HG03175 (cell line): Measurements from ENCODE around the gene RAB40B.
"Not testable (repeated sequence)": the region's sequence is repeated elsewhere in the genome, so short reads cannot be mapped to it uniquely, and the experiment has no call there.

Source experiments
- ATAC-seq: cut with Tn5 transposase; IDR thresholded peaks from one replicate; pipeline ENCODE4 v1.9.1; 2021; ENCODE audit warnings: mild to moderate bottlenecking, moderate library complexity; ENCODE audit not compliant: unreplicated experiment

The RAB40B gene

DNA sequence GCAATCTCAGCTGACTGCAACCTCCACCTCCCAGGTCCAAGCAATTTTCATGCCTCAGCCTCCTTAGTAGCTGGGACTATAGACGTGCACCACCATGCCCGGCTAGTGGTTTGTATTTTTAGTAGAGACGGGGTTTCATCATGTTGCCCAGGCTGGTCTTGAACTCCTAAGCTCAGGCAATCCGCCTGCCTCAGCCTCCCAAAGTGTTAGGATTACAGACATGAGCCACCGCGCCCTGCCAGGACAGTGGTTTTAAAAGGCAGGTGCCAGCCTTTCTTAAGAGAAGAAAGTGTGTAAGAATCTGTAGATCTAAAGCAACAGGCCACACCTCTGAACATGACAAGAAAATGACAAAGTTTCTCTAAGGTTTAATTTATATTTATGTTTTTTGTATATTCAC lies 43.9 kb downstream of the RAB40B start:
- not testable (repeated sequence) for ATAC-seq

DNA sequence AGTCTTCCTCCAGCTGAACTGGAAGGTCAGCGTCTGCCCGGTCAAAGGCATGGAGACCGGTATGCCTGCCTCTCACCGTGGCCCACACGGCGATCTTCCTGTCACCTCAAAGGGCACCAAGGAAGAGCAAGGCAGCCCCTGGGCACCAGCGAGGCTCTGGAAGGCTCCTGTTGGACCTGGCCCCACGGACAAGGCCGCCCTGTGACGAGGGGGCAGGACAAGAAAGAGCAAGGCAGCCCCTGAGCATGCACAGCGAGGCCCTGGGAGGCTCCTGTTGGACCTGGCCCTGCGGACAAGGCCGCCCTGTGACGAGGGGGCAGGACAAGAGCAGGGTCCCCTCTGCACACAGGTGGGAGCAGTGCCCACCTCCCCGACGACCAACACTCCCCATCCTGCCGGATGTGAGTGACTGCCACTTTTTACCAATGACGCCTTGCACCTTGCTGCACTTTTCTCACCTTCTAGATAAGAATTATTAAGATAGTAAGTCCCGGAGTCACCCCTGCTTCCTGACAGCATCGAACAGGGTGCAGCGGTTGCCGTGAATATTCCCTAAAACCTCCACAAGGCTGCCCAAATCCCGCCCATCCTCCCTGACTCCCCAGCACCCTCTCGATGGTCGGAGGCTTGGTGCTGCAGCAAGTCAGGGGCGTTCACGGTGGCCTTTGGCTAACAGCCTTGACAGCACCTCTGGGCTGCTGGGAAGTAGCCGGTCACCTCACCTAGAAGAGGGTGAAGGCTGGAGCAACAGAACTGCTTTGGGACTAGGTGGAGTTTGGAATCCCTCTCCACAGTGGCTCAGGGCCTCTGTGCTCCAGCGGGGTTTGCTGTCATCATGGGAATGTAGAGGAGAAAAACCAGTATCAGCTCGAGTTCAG lies 44.6 kb downstream of the RAB40B start:
- ATAC-seq, result no peak

DNA sequence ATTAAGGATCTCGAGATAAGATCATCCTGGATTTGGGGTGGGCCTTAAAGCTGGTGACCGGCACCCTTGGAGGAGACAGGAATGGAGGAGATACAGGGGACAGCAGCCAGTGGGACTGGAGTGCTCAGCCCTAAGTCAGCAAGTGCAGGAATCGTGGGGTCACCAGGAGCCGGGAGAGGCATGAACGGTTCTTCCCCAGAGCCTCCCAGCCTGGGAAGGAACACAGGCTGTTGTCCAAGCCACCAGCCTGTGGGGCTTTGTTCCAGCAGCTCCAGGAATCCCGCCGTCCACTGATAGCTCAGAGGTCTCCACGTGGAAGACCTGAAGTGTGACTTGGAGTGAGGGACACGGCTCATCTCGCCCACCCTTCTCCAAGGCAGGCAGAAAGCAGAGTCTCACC lies 47.8 kb downstream of the RAB40B start:
- no peak for ATAC-seq

DNA sequence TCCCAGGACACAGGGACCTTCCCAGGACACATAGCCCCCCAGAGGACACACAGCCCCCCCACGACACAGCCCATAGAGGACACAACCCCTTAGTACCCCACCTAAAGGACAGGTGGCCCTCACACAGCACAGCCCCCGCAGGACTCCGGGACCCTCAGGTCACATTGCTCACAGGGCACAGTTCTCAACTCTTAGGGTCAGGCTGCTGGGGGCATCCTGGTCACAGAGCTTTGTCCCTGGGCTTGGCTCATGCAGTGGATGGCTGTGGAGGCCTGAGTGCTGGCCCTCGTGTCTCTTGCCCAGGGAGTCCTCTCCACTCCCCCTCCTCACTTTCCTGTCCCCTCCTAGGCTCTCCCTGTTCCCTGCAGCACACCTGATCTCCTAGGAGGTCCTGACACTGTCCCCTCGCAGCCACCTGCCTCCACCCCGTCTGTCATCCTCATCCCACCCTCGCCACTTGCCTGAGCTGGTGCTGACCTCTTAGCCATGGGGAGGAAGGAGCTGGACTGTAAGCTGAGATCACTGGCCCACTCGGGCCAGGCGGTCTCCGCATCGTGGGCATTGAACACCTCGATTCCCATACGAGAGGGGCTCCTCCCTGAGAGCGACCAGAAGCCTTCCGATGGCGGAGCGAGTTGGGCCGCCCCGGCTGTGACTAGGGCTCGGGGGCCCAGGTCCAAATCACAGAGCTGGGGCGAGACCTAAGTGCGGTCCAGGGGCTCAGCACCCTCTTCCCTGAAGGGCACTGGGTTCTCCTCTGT lies 48.8 kb downstream of the RAB40B start:
- ATAC-seq, result no peak

DNA sequence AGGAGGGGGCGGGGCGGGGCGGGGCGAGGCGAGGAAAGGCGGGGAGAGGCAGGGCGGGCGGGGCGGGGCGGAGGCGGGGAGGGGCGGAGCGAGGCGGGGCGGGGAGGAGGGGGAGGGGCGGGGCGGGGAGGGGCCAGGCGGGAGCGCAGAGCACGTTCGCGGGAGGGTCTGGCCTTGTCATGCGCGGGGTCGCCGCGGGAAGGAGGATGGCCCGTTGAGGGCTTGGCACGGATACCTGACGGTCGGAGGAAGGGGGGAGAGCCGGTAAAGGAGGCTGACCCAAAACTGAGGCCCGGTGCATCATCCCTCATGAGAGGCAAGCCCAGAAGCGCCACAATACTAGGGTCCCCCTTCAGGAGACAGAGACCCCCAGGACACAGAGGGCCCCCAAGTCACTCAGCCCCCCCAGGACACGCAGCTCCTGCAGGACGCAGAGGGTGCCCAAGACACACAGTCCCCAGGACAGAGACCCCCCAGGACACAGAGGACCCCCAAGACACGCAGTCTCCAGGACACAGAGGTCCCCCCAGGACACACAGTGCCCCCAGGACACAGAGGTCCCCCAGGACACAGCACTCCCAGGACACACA lies 49.7 kb downstream of the RAB40B start:
- ATAC-seq, result no peak

DNA sequence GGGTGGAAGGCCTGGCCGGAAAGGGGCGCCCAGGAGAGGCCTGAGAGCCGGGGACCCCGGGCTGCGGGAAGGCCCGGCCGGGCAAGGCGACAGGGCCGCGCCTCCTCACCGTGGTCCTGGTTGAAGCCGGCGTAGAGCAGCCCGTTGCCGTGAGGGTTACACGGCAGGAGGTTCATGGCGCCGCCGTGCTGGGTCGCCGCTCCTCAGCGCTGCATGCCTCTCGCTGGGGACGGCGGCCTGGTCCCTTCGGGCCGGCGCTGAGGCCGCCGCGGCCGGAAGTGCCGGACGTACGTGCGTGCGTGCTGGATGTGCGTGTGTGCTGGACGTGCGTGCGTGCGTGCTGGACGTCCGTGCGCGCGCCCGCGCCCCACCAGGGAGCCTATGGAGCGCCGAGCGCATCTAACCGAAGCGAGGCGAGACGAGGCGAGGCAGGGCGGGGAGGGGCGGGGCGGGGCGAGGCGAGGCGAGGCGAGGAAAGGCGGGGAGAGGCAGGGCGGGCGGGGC lies 50.3 kb downstream of the RAB40B start, which contains the start of gene WDR45B:
Gene WDR45B (minus strand): TSS at position 280 of the 504 bp plus-strand sequence. CDS start 104 bp downstream, at position 176.
- ATAC-seq, result peak; percentile 92

DNA sequence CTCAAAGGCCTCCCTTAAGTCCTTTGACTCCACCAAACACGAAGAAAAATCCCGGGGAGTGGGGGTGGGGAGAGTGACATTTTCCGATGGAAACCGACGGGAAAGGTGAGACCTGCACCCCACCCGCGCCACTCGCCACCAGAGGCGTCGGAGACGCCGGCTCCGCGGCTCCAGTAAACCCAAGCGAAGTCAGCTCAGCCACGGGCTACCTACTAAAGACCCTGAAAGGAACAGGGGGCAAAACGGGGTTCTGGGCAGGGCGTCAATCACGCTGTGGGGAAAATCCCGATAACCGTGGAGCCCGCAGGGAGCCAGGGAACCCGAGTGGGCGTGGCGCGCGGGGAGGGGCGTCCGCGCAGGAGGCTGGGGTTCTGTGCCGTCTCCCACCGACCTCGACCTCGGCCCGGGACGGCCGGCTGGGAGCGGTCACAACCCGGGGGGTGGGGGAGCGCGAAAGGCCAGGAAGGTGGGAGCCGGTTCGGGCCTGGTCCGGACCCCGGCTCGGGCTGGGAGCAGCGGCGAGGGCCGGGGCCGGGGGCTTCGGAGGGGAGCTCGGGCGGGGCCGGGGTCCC lies 50.8 kb downstream of the RAB40B start:
- peak; percentile 27 for ATAC-seq

DNA sequence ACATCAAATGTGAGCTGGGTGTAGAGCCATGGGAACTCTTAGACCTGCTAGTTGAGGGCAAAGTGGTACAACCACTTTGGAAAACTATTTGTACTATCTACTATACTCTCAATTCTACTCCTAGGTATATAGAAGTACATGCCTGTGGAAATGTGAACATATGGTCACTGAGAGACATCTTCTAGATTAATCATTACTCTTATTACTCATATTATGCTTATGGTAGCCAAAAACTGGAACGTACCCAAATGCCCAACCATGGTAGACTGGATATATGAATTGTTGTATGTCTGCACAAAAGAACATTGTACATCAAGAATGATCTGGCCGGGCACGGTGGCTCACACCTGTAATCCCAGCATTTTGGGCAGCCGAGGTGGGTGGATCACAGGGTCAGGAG lies 53.0 kb downstream of the RAB40B start:
- no peak for ATAC-seq

DNA sequence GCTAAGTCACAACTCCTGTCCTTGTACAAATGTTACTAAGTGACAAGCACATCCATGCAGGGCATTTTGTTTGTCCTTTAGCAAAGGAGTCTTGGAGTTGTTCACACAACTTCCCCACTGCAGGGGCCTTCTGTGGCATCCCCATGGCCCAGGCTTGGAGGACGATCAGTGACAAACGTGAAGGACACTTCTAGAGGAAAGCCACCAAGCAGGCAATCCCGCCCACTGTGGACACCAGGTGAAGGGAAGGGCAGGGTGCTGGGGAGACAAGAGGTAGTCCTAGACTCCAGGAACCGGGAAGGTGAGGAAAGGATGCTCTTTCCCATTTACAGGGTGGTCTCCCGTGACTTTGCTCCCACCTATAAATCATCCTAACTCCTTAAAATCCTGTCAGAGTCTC lies 54.4 kb downstream of the RAB40B start:
- no peak for ATAC-seq

DNA sequence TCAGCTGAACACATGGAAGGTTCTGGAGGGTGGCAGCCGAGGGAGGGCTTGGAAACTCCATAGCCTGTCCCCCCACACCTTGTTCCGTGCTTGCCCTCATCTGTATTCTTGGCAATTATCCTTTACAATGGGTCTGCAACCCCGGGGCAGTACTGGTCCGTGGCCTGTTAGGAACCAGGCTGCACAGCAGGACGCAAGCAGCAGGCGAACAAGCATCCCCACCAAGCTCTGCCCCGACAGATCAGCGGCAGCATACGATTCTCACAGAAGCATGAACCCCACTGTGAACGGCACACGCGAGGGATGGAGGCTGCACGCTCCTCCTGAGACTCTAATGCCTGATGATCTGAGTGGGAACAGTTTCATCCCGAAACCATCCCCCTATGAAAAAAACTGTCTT lies 56.5 kb downstream of the RAB40B start:
- no peak for ATAC-seq

DNA sequence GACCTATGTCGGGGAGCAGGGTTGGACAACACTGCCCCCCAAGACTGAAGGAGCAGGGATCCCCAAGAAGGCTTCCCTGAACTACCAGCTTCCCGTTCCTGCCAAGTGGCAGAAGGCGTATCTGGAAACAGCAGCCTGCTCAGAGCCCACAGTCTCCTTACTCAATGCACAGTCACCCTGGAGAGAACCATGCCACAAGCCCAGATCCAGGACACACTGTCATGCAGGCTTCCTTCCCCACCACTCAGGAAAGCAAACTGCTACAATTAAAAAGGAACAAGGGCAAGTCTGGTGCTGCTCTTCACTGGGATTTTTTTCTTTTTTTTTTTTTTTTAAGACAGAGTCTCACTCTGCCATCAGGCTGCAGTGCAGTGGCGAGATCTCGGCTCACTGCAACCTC lies 58.5 kb downstream of the RAB40B start:
- no peak for ATAC-seq

DNA sequence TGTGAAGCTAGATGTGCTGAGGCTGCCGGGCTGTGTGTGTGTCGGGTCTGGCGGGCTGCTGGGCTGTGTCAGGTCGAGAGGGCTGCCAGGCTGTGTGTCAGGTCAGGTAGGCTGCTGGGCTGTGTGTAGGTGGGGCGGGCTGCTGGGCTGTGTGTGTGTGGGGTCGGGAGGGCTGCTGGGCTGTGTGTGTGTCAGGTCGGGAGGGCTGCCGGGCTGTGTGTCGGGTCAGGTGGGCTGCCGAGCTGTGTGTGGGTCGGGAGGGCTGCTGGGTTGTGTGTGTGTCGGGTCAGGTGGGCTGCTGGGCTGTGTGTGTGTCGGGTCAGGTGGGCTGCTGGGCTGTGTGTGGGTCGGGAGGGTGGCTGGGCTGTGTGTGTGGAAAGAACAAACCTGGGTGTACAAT lies 58.9 kb downstream of the RAB40B start:
- ATAC-seq, result no peak

DNA sequence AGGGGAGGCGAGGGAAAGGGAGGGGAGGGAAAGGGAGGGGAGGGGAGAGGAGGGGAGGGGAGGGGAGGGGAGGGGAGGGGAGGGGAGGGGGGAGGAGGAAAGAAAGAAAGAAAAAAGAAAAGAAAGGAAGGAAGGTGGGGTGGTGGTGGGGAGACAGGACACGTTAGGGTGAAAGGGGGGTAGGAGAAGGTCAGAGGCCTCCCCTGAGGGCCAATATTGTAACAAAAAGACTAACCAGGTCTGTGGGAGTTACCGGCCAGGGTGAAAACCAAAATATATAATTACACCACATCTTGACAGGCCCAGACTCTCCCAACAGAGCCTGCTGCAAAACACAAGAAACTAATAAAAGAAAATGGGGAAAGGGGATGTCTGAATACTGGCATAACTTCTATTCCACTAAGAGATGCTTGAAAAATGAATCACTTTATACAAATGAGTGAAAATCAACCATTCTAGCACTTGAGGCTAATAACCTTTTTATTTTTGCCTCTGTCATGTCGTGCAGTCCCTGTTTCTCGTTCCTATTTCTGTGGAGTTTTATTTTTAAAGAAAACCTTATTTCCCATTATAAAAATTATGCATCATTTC lies 60.2 kb downstream of the RAB40B start:
- ATAC-seq, result no peak

DNA sequence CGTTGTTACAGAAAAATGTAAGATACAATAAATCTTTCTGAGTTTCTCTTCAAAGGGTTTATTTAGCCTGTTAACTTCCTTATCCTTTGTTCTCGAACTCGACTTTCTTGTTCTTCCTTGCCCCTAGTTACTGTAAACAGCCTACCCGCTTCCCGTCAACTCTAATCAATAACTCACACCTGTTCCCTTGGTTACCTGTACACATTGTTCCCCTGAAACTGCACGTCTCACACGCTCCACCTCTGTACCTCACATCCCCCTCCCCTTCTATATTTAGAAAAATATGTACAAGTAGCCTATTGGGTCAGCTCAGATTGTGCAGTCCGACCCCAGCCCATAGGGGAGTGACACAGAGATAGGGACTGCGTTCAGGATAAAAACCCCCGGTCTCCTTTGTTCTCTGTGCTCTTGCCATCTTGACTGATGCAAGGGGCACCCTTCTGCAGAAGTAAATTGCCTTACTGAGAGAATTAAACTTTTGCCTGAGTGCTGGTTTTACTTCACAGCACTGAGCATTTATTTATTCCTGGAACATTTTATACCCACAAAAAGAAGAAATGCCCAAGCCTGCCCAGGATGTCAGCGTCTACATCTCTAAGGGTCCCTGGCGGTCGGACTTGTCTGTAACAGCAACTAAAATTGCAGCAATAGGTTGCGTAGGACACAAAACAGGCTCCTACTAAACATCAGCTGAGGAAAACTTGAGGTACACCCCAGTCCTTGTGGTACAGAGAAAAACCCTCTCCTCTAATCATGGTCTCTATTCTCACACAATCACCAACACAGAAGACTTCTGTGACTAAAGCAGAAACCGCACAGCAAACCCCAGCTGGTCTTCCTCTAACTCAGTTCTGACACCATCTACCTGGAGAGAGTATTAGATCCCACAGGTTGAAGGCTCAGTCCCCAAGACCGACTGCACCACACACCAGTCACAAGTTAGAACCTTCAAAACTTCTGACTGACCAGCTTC lies 61.6 kb downstream of the RAB40B start:
- ATAC-seq, result no peak

DNA sequence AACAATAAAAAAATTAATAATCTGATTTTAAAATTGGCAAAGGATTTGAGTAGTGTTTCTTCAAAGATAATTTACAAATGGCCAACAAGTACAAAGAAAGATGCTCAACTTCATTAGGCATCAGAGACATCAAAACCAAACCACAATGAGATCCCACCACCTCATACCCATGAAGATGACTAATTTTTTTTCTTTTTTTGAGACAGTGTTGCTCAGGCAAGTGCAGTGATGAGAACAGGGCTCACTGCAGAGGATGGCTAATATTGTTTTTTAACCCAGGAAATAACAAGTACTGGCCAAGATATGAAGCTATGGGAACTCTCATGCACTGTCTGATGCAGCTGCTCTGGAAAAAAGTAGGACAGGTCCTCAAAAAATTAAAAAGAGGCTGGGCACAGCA lies 65.2 kb downstream of the RAB40B start:
- no peak for ATAC-seq

DNA sequence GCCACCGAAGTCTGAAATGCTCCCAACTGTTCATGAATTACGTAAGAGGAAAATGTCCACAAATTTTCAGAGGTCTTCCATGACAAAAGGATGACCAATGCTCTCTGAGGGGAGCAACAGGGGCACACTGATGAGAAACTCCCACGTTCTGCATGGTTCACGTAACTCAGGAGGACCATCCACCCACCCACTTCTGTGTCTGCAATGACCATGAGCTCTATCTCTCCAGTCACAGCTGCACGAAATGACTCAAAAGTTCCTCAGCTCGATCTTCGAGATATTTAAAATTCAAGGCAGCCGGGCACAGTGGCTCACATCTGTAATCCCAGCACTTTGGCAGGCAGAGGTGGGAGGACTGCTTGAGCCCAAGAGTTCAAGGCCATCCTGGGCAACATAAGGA lies 66.0 kb downstream of the RAB40B start:
- ATAC-seq, result no peak

DNA sequence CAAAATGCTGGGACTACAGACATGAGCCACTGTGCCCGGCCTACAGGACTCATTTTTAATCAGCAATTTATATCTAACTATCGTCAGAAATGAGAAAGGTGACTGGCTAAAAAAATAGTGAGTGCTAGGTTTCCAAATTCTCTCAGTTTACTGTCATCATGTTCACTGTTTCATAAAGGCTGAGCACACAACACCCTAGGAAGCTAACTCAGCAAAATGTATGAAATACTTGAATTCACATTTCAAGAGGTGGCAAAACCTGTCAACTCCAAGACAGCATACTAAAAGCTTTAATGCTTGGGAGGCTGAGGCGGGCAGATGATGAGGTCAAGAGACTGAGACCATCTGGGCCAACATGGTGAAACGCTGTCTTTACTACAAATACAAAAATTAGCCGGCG lies 67.0 kb downstream of the RAB40B start:
- no peak for ATAC-seq

DNA sequence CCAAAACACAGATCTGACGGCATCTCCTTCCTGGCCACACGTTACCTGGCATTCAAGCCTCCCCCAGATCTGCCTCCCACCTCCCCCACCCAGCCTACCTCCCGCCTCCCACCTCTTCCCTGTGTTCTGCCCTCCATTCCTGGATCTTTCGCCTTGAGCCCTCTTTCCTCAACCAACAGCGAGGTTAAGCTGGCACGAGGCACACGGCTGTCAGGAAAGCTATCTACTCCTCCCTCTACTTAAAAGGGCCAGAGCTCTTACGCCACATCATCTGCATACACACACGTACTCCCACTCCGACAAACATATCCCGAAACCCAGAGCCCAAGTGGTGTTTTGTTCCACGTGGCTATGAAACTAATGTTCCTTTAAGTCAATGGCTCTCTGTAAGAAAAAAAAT lies 68.3 kb downstream of the RAB40B start:
- ATAC-seq, result no peak

DNA sequence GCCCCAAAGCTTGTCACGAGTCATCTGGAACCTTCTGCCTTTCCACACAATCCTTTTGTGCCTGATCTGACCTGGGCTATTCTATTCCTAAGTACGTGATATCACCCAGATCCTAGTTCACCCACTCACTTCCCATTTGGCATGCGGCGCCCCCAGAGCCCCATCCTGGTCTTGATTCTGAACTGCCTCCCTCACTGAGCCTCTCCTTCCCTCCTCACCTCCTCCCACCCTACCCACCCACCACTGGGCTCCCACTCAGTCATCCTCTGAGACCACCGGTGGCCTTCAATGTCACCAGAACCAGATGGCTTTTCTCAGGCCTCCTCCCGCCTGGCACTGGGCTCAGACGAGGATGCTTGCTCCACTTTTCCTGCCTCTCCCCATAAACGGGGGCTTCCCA lies 68.8 kb downstream of the RAB40B start:
- no peak for ATAC-seq

DNA sequence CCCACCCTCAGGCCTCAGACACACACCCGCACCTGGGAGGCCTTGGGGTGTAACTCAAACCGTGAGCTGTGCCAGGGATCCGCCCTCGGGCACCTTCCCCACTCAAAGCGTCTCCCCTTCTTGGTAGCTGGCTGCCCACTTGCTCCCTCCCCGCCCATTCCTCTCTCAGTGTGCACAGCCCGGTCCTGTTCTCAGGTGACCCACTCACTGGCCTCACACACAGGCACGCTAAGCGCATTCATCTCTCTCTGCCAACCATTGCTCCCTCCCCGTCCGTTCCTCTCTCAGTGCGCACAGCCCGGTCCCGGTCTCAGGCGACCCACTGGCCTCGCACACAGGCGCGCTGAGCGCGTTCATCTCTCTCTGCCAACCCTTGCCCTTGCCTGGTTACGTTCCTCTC lies 71.1 kb downstream of the RAB40B start:
- no peak for ATAC-seq
